HepG2 (cell line): ENCODE data around the gene DNPH1. TPM values are rescaled to one million over a fixed set of nuclear protein-coding genes. Genes with fewer than 3 reads are reported as not detected.

Experiments used
- CAMTA2 ChIP-seq: sonication (generic); formaldehyde crosslinking; IDR thresholded peaks from 2 replicates; pipeline ENCODE4 v1.4.0; 2020; ENCODE audit warnings: mild to moderate bottlenecking, missing genetic modification reagents, borderline replicate concordance
- CEBPG ChIP-seq: IDR thresholded peaks from 2 replicates; pipeline ENCODE4 v1.6.1; 2016
- EP300 ChIP-seq, 3 experiments: sonication (generic) in 1 of 3; formaldehyde crosslinking in 1 of 3; IDR thresholded peaks; 2 replicates each; pipeline versions ENCODE4 v1.5.1 to v1.6.1; 2011 to 2020; ENCODE audit warnings: low read depth in 2 of 3, low read length in 2 of 3, borderline replicate concordance in 1 of 3, improper control_type of control experiment in 1 of 3, mild to moderate bottlenecking in 1 of 3, missing genetic modification reagents in 1 of 3, moderate library complexity in 1 of 3
- KLF13 ChIP-seq: sonication (generic); formaldehyde crosslinking; IDR thresholded peaks from 2 replicates; pipeline ENCODE4 v1.4.0; 2020; ENCODE audit warnings: mild to moderate bottlenecking, missing genetic modification reagents
- LCORL ChIP-seq, 2 experiments: fragments of 450-650 bp in 1 of 2; sonication (generic) in 1 of 2; formaldehyde crosslinking in 1 of 2; IDR thresholded peaks; 2 replicates each; pipeline versions ENCODE4 v1.5.0 to v1.6.1; 2017 to 2020; ENCODE audit warnings: antibody characterized with exemption in 1 of 2, missing genetic modification reagents in 1 of 2
- MED8 ChIP-seq: sonication (generic); formaldehyde crosslinking; IDR thresholded peaks from 2 replicates; pipeline ENCODE4 v1.8.1; 2023; ENCODE audit warnings: mild to moderate bottlenecking, missing genetic modification reagents; ENCODE audit not compliant: insufficient replicate concordance
- NCOR1 ChIP-seq: fragments of 200-600 bp; sonication (generic); IDR thresholded peaks from 2 replicates; pipeline ENCODE4 v1.7.0; 2017; ENCODE audit warnings: antibody characterized with exemption, low read length, borderline replicate concordance
- PHB2 ChIP-seq: fragments of 450-650 bp; IDR thresholded peaks from 2 replicates; pipeline ENCODE4 v1.6.1; 2018; ENCODE audit not compliant: partially characterized antibody
- RFXANK ChIP-seq: IDR thresholded peaks from 2 replicates; pipeline ENCODE4 v1.6.1; 2016
- TCF7L2 ChIP-seq: IDR thresholded peaks from 2 replicates; pipeline ENCODE4 v1.6.1; 2011; ENCODE audit warnings: mild to moderate bottlenecking, low read depth, low read length, moderate library complexity
- ZFP36L2 ChIP-seq: sonication (generic); formaldehyde crosslinking; IDR thresholded peaks from 2 replicates; pipeline ENCODE4 v1.4.0; 2020; ENCODE audit warnings: missing genetic modification reagents
- ZMYM2 ChIP-seq: sonication (generic); formaldehyde crosslinking; IDR thresholded peaks from 2 replicates; pipeline ENCODE4 v1.8.0; 2022; ENCODE audit warnings: mild to moderate bottlenecking, missing genetic modification reagents
- ZNF274 ChIP-seq: sonication (generic); formaldehyde crosslinking; IDR thresholded peaks from 2 replicates; pipeline ENCODE4 v1.5.1; 2020; ENCODE audit warnings: mild to moderate bottlenecking, missing genetic modification reagents
- ZNF513 ChIP-seq: sonication (generic); formaldehyde crosslinking; conservative IDR thresholded peaks from 2 replicates; pipeline ENCODE4 v1.5.0; 2020; ENCODE audit warnings: missing genetic modification reagents
- ZNF550 ChIP-seq: sonication (generic); formaldehyde crosslinking; IDR thresholded peaks from 2 replicates; pipeline ENCODE4 v1.4.0; 2020; ENCODE audit warnings: mild to moderate bottlenecking, missing genetic modification reagents, borderline replicate concordance
- ZNF800 ChIP-seq: sonication (generic); formaldehyde crosslinking; IDR thresholded peaks from 2 replicates; pipeline ENCODE4 v1.4.0; 2020; ENCODE audit warnings: missing genetic modification reagents
- ZNF891 ChIP-seq: sonication (generic); formaldehyde crosslinking; IDR thresholded peaks from 2 replicates; pipeline ENCODE4 v1.5.0; 2020; ENCODE audit warnings: mild to moderate bottlenecking, missing genetic modification reagents
- polyA plus RNA-seq, 8 experiments: library from polyadenylated mRNA; depleted of rRNA in 3 of 8; stranded (reverse) in 7 of 8; unstranded in 1 of 8; fragments of >200 nt; fragmentation: Illumina TruSeq in 4 of 8; extraction: Trizol in 4 of 8; gene quantifications; 2 replicates each; pipeline versions ENCODE4 v1.2.1 to v1.2.3, GENCODE V29; 2011 to 2016; ENCODE audit warnings: low read depth in 4 of 8, missing spikeins in 1 of 8, mixed read lengths in 1 of 8; ENCODE audit not compliant: insufficient read depth in 1 of 8
- total RNA-seq, 5 experiments: library from RNA; depleted of rRNA; stranded (reverse); fragments of >200 nt; fragmentation: Illumina TruSeq; extraction: Trizol; gene quantifications; 2 replicates each; pipeline ENCODE4 v1.2.3, GENCODE V29; 2016; ENCODE audit warnings: low read depth in 1 of 5
- TF ChIP-seq, protein P1 (sequence below): sonication (generic); formaldehyde crosslinking; IDR thresholded peaks from 2 replicates; pipeline ENCODE4 v1.9.0; 2022; ENCODE audit warnings: missing genetic modification reagents, mild to moderate bottlenecking, borderline replicate concordance
- TF ChIP-seq, protein P2 (sequence below): sonication (generic); formaldehyde crosslinking; IDR thresholded peaks from 2 replicates; pipeline ENCODE4 v1.8.0; 2022; ENCODE audit warnings: mild to moderate bottlenecking, missing genetic modification reagents; ENCODE audit not compliant: insufficient replicate concordance
- TF ChIP-seq, protein P3 (sequence below): sonication (generic); formaldehyde crosslinking; IDR thresholded peaks from 2 replicates; pipeline ENCODE4 v1.4.0; 2020; ENCODE audit warnings: low read depth, mild to moderate bottlenecking, missing genetic modification reagents

The DNPH1 gene
- total and polyA plus RNA-seq, 2 of the 13 experiments (the other 11 are each of a cell fraction or from before 2014, with no cell fraction given): 56.5 to 75.1 TPM

DNA sequence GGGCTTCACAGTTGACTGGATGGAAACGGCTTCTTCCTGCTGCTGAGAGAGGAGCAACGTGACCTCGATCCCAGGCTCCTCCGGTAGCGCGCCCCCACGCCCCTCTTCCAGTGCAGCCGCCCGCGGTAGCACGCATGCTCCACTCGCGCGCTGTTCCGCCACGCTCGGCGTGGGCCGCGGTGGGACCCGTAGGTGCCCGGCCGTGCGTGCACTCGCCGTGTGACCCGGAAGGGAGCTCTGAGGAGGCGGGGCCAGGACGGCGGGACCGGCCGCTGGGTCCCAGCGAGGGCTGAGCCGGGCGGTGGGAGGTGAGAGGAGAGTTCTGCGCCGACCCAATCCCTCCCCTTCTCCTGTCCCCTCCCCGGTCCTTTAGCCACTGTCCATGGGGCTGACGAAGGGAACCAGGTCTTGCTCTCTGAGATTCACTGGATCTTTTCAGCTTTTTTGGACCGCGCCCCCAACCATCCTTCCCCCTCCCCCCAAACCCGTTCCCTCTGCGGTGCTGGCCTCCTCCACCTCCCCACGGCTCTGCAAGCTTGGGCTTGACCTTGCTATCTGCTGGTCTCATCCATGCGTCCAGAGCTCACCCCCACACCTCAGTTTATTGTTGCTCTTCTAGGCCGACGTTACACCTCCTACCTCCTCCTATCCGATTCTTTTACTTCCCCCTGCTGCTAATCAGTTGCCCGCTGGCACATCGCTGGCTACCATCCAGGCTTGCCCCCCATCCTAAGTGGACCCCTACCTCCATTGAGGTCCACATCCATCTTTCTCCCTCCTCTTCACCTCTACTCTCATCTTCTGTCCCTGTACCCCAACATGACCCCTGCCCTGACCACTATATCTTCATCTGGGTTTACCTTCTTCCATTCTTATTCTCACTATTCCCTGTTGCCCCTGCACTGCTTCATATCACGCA is 47.1 kb downstream of the DNPH1 start, which contains the start of gene CUL9 (continued):
- TF ChIP-seq ZNF513 (0 out of 2 replicates have a peak, but pooled peaks have one; percentile 52), CAMTA2 (CRISPR knock-in tag) (peak; percentile 68; the same call in 1 of the 2 replicates), ZMYM2 (CRISPR knock-in tag) (no peak), RFXANK (no peak), KLF13 (CRISPR knock-in tag) (peak; percentile 85), NCOR1 (no peak), ZNF274 (CRISPR knock-in tag) (peak; percentile 88), CEBPG (CRISPR knock-in tag) (0 out of 2 replicates have a peak, but pooled peaks have one; percentile 12), MED8 (CRISPR knock-in tag) (peak; percentile 70), ZNF891 (CRISPR knock-in tag) (no peak), PHB2 (no peak), ZNF800 (CRISPR knock-in tag) (no peak), ZFP36L2 (CRISPR knock-in tag) (0 out of 2 replicates have a peak, but pooled peaks have one; percentile 48), EP300 (IDR thresholded peaks at IDR 0.05; ENCODE audit: low read depth in 2 of 2, low read length in 2 of 2) (peak in 1 of 2 experiments; percentile 23; a peak in 1 of 4 replicates), EP300 (CRISPR knock-in tag; IDR thresholded peaks at IDR 0.05; ENCODE audit: borderline replicate concordance) (peak; percentile 59), TCF7L2 (no peak), ZNF550 (CRISPR knock-in tag) (no peak), LCORL (IDR thresholded peaks at IDR 0.05) (no peak), LCORL (CRISPR knock-in tag; IDR thresholded peaks at IDR 0.05) (peak; percentile 76)
- TF ChIP-seq, protein P1, sequence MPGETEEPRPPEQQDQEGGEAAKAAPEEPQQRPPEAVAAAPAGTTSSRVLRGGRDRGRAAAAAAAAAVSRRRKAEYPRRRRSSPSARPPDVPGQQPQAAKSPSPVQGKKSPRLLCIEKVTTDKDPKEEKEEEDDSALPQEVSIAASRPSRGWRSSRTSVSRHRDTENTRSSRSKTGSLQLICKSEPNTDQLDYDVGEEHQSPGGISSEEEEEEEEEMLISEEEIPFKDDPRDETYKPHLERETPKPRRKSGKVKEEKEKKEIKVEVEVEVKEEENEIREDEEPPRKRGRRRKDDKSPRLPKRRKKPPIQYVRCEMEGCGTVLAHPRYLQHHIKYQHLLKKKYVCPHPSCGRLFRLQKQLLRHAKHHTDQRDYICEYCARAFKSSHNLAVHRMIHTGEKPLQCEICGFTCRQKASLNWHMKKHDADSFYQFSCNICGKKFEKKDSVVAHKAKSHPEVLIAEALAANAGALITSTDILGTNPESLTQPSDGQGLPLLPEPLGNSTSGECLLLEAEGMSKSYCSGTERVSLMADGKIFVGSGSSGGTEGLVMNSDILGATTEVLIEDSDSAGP (CRISPR knock-in tag): peak; percentile 96
- TF ChIP-seq, protein P2, sequence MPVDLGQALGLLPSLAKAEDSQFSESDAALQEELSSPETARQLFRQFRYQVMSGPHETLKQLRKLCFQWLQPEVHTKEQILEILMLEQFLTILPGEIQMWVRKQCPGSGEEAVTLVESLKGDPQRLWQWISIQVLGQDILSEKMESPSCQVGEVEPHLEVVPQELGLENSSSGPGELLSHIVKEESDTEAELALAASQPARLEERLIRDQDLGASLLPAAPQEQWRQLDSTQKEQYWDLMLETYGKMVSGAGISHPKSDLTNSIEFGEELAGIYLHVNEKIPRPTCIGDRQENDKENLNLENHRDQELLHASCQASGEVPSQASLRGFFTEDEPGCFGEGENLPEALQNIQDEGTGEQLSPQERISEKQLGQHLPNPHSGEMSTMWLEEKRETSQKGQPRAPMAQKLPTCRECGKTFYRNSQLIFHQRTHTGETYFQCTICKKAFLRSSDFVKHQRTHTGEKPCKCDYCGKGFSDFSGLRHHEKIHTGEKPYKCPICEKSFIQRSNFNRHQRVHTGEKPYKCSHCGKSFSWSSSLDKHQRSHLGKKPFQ (CRISPR knock-in tag): no peak
- TF ChIP-seq, protein P3, sequence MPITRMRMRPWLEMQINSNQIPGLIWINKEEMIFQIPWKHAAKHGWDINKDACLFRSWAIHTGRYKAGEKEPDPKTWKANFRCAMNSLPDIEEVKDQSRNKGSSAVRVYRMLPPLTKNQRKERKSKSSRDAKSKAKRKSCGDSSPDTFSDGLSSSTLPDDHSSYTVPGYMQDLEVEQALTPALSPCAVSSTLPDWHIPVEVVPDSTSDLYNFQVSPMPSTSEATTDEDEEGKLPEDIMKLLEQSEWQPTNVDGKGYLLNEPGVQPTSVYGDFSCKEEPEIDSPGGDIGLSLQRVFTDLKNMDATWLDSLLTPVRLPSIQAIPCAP: no peak
